Measurements from ENCODE around the gene KRTAP10-5.

The KRTAP10-5 gene

DNA sequence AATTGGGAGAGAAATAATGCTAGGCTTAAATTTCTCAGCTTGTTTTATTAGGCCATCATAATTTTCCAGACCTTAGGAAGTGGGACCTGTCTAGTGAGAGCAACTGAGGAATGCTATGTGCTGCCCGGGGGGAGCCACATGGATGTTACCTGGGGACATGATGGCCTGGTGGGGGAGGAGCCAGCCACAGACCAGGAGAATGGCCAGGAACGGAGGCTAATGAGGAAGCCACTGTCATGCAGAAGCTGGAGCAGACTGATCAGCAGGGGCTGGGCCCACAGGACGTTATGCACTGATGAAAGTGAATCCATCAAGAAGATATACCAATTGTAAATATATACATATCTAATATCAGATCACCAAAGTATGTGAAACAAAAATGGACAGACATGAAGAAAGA is 35.8 kb downstream of the KRTAP10-5 start:
- no peak for DNase-seq

DNA sequence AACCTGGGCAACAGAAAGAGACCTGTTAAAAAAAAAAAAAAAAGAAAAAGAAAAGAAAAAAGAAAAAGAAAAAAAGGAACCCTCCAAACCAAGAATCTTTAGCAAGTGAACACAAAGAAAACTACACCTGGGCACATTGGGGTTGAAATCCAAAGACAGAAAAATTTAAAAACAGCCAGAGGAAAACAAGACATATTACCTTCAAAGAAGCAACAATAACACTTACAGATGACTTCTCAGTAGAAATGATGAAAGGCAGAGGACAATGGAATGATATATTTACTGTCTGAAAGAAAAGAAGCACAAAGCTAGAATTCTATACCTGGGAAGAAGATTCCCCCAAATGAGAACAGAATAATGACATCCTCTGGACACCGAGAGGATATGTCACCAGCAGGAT is 37.7 kb downstream of the KRTAP10-5 start:
- no peak for DNase-seq

DNA sequence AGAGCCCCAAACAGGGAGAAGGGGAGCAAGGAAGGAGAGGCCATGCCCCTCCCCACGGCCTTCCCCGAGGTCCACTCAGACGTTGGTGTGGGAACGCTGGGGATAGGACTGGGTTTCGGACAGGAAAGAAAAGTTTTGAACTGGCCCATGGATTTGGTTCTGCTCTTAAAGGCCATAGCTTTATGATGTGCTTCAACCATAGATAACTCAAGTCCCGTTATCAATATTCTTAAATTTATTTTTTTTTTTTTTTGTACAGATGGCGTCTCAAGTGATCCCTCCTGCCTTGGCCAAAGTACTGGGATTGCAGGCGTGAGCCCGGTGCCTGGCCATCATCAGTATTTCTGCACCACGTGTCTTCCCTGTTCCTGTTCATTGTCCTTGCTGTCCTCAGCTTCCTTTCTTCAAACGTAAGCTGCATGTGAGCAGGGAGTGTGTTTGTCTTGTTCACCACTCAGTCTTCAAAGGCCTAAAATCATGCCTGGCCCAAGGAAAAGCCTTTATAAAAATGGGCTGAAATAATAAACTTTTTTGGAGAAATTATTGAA is 39.6 kb downstream of the KRTAP10-5 start:
- DNase-seq, result no peak

DNA sequence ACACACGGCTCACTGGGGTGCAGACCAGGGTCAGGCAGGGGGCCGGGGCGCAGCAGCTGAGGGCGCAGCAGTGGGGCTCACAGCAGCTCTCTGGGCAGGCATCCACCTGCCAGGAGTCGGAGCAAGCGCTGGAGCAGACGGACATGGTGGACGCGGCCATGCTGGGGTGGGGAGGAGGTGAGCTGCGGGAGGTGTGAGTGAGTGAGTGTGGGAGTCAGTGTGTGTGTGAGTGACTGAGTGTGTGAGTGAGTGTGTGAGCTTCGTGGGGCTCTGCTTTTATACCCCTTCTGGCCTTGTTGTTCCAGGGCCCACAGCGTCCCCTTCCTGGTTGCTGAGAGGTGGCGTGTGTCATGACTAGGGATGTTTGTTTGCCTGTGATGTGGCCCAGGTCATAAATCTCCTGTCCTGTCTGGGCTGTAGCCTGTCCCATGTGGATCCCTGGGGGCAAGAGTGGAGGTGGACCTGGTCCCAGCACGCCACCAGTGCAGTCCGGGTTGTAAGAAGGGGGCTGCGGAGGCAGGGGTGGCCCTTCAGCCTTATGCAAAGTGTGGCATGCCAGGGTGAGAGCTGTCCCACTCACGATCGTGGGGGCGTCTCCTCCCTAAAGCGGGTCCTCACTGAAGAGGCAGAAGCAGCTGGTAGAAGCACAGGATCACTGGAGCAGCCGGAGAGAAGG is 40.3 kb downstream of the KRTAP10-5 start, which contains the start of gene KRTAP10-1:
Gene KRTAP10-1 (minus strand): TSS at position 205 of the 676 bp plus-strand sequence. CDS start 45 bp downstream, at position 160.
- DNase-seq, result no peak

DNA sequence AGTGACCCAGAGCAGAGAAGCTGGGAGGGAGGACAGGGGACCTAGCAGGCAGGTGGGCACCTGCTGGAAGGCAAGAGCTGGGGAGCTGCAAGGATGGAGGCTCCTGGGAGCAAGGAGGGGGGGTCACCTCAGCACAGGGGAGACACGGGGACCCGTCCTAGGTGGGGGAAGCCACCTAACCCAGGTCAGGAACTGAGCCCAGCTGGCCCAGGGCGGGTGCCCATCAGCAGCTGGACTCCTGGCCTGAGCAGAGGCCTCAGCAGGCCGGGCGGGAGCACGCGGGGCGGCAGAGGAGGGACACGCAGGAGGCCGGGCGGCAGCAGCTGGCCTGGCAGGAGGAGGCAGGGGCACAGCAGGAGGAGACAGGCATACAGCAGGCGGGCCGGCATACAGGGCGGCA is 41.4 kb downstream of the KRTAP10-5 start:
- no peak for DNase-seq

DNA sequence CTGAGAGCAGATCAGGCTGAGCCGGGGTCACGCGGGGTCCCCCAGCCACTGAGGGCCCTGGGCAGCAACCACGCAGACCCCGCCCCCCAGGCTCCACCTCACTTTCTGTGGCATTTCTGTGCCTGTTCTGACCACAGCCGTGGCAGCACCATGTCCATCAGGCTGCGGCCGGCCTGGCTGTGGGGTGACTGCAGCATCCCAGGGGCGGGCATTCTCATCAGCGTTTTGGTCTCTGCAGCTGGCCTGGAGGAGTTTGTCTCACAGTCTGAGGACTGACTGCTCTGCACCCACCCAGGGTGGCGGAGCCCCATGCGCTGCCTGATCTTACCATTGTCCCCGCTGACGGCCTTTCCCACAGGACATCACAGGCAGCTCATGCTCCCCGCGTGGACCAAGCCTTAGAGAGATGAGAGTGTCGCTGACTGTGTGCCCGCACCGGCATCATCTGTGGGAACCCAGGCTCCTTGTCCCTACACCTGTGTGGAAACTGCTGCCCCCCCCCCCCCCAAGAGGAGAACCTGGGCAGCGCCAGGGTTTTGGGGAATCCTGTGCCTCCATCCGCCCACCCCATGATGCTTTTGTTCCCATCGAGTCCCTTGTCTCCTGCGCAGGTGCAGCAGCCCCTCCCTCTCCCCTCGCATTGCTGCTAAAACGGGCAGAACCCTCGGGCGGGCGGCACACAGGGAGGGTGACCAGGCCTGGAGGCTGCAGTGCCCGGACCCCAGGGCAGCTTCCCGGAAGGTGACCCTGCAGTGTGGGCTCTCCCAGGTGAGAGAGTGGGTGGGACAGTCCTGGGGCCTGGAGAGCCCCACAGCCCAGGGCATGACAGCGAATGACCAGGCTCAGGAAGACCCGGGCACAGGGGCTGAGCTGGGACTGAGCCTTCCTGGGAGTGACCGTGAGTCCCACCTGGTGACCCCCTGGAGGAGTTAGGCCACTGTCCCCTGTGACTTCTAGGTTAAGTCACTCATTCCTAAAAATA is 42.2 kb downstream of the KRTAP10-5 start:
- DNase-seq, result peak; percentile 6

DNA sequence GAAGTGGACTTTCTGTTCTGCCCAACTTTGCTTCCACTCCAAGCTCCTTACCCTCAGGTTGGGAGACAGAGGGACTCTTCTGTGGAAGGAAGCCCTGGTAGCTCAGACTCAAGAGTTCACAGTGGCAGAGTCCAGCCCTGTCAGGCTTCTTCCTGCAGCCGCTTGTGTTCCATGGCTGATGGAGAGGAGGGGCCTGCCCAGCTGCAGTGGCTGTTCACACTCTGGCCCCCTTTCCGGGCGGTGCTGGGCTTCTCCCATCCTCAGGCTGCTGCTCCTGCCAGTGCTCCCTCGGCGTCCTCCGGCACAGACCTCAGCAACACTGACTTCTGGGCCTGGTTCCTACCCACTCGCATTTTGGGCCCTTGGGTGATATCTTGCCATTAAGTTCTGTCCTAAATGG is 44.4 kb downstream of the KRTAP10-5 start:
- no peak for DNase-seq

DNA sequence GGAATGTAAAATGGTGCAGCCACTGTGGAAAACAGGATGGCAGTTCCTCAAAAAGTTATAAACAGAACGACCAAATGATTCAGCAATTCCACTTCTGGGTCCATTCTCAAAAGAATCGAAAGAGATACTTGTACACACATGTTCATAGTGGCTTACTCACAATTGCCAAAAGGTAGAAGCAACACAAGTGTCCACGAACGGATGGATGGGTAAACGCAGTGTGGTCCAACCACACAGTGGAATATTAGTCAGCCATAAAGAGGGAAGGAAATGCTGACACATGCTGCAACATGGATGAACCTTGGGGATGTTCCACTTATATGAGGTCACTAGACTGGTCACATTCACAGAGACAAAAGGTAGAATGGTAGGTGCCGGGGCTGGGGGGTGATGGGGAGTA is 45.7 kb downstream of the KRTAP10-5 start:
- DNase-seq, result no peak

DNA sequence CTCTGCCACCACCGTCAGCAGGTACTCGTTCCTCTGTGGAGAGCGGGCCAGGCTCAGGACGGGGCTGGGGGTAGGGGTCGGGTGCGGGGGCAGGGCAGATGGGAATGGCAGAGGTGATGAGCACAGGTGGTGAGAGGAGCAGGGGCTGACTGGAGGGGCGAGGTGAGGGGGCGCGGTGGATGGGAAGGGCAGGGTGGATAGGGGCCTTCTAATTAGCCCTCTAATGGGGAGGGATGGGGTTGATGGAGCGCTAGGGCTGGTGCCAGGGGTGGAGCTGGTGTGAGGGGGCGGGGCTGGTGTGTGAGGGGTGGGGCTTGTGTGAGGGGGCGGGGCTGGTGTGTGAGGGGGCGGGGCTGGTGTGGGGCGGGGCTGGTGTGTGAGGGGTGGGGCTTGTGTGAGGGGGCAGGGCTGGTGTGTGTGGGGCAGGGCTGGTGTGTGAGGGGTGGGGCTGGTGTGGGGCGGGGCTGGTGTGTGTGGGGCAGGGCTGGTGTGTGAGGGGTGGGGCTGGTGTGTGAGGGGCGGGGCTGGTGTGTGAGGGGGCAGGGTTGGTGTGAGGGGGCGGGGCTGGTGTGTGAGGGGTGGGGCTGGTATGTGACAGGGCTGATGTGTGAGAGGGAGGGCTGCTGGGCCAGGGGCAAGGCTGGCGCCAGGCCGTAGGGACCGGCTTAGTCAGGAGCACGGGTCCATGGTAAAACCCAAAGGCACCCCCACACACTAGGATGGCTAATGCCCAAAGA is 46.3 kb downstream of the KRTAP10-5 start:
- no peak for DNase-seq

DNA sequence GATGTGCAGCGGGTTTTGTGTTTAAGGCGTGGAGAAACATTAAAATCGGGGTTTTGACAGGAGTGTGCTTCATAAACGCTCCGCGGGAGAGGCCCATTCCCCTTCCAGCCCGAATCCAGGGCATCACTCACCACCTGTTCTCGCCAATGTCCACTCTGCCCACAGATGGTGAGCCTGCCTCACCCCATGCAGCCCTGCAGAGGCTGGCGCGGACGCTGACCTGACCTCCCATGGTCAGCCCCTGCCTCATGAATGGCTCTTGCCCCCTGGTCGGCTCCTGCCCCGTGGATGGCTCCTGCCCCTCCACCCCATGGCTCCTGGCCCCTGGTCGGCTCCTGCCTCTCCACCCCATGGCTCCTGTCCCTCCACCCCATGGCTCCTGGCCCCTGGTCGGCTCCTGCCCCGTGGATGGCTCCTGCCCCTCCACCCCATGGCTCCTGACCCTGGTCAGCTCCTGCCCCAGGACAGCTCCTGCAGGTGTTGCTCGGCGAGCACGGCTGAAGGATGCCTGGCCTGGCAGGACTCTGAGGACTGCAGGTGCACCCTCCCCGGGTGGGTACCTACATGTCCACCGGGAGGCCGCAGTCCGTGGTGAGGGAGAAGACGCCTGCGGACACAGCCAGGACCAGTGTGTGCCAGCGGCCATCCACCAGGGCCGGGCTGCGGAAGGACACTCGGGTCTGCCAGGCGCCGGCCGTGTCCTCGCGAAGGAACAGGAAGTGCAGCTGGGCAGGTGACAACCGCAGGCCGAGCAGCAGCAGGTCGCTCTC is 47.1 kb downstream of the KRTAP10-5 start:
- DNase-seq, result no peak

DNA sequence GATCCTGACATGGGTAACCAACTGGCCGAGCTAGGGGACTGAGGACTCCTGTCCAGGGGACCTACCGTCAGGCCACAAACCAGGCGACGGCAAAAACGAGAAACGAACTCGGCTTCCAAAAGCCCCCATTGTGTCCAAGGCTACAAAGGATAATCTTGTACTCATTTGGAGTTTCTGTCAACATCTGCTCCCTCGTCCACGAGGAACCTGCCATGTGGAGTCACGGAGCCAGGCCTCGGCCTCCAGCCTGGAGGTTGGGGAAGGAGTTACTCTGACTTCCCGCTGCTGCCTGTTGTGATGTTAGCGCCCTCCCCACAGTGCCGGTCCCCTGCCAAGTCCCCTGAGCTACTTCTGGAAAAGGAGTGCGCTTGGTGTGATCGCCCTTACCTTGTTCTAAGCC is 47.7 kb downstream of the KRTAP10-5 start:
- DNase-seq, result no peak

DNA sequence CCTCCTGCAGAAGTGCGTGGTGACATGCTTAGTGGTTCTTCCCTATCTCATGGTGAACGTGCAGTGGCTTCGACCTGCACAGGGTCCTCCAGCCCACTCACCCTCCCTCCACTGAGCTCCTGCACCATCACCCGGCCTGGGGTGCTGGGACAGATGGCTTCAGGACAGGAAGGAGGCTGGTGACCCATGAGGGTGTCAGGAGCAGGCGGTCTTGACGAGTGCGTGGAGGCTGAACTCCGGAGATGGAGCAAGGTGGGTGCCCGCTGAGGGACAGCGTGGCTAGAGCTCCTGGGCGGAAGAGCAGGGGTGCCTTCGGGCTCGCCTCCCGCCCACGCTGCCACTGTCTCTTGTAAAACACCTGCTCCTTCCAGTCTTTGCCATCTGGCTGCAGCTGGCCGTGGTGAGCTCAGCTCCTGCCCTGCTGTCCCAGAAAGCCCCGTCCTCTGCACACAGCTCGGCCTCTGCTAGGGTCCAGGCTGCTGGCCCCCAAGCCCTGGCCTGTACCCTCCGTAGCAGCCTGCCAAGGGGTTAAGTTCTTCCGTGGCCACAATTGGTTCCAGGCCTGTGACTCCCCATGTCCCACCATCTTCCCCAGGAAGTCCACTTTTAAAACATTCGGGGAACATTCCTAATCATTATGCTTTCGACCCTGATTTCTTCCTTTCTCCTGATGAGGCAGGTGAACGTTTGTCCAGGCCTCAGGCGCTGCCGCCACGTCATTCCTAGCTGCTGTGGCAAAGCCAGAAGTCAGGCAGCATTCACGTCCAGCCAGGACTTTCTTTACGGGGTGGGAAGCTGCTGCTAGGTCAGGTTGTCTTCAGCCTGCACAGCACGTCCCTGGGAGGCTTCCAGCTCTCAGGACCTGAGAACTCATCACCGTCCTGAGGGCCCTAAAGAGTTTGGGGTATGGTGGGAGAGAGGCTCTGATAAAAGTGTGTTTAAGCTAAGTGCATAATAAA is 48.5 kb downstream of the KRTAP10-5 start:
- no peak for DNase-seq

DNA sequence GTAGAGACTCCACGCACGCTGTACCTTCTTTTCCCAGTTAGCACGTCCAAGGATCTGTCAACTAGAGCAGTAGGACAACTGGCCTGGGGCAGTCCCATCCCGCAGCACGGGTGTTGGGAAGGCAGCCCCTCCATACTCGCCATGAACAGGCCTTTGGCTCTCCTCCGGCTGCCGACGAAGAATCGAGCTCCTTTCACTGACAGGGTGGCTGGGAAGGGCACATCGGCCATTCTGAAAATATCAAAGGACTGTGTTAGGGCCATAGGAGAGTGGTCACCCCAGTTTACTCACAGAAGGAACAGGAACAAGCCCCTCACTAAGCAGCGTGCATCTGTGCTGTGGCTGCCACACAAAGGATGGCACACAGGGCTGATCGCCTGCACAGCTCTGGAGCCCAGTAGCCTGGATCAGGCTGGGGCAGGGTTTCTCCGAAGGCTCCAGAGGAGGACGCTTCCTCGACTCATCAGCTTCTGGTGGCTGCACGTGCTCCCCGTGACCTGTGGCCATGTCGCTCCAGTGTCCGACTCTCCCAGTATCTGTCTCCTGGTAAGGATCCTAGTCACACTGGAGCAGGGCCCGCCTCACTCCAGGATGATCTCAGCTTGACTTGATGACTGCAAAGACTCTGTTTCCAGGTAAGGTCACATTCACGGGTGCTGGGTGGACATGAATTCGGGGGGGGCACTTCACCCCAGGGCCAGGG is 49.4 kb downstream of the KRTAP10-5 start:
- no peak for DNase-seq

DNA sequence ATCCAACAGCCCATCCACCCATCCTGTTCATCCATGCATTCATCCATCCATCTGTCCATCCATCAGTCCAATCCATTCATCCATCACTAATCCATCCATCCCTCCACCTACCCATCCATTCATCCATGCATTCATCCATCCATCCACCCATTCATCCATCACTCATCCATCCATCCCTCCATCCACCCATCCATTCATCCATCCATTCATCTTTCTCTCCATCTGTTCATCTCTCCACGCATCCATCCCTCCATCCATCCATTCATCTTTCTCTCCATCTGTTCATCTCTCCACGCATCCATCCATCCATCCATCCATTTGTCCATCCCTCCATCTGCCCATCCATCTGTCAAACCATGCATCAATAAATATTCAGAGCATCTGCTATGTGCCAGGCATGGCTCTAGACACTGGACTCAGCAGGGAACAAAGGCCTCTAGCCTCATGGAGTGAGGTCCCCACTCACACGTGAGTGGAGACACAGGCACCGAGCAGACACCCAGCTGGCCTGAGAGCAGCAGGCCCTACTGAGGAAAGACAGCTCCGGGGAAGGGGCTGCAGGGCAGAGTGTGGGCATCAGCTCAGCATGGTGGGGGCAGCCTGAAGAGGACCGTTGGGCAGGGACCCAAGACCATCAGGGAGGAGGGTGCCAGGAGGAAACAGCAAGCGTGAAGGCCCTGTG is 50.0 kb downstream of the KRTAP10-5 start:
- DNase-seq, result no peak

DNA sequence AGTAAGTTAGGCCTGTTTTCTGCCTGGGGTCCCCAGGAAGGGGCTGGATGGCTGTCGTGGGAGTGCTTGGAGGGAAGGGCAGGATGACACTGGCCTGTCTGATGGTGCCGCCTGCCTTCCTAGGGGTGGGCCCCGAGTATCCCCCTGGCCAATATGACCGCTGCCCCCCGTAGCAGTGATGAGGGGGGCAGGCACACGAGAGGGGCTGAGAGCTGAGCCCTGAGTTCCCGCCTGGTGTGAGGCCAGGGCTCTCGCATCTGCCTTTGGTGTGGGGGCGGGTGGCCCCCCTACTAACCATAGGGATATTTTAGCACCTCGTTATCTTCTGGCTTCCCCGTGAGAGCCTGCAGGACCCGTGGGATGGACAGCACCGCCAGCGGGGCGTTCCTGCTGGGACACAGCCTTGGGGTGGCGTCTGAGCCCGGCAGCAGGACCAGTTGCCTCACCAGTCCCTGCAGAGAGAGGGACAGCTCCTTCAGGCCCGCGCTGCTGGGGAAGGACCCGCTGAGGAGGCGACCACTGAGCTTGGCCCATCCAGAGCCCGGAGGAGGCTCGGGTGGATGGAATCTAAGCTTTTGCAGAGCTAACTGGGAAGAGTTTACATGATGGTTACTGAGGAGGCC is 50.8 kb downstream of the KRTAP10-5 start:
- no peak for DNase-seq

Measured in activated CD4-positive, alpha-beta T cell treated with anti-CD3 and anti-CD28 coated beads for 1 hour (primary cell).